Neural crest cell (in vitro differentiated cells): ENCODE data around the gene BASP1. TPM values are rescaled to one million over a fixed set of nuclear protein-coding genes. Genes with fewer than 3 reads are reported as not detected.
A peak's percentile ranks its signal among the peaks of the same experiment; 100 is the strongest.

ENCODE experiments used
- DNase-seq: peaks from one replicate; pipeline ENCODE4 v3.0.0; 2021; ENCODE audit warnings: low read depth, mixed read lengths, low spot score
- H3K27ac Mint-ChIP-seq: one replicate; pipeline ENCODE4 v1.8.0; 2021; ENCODE audit warnings: mild to moderate bottlenecking, mixed read lengths; ENCODE audit not compliant: unreplicated experiment
- H3K27me3 Mint-ChIP-seq: 2 replicates; pipeline ENCODE4 v1.8.0; 2021; ENCODE audit warnings: low read depth, mild to moderate bottlenecking, mixed read lengths
- H3K36me3 Mint-ChIP-seq: 2 replicates; pipeline ENCODE4 v1.8.0; 2021; ENCODE audit warnings: low read depth, mild to moderate bottlenecking, mixed read lengths
- H3K4me1 Mint-ChIP-seq: 2 replicates; pipeline ENCODE4 v1.8.0; 2021; ENCODE audit warnings: mixed read lengths
- H3K4me3 Mint-ChIP-seq: one replicate; pipeline ENCODE4 v1.8.0; 2021; ENCODE audit warnings: mild to moderate bottlenecking, mixed read lengths
- H3K9me3 Mint-ChIP-seq: 2 replicates; pipeline ENCODE4 v1.8.0; 2021; ENCODE audit warnings: mixed read lengths
- CTCF ChIP-seq: fragments of 200-600 bp; sonication (generic); conservative IDR thresholded peaks from 2 replicates; pipeline ENCODE4 v1.5.0; 2021; ENCODE audit warnings: antibody characterized with exemption, mild to moderate bottlenecking
- total RNA-seq: library from RNA; stranded (reverse); gene quantifications from 2 replicates; pipeline ENCODE4 v1.2.1, GENCODE V29; 2021

The BASP1 gene
- total RNA-seq, 1 donor from 2014 or later, result 100 TPM

GRCh38 chr5:17275289-17276158 is 58.1 kb downstream of the BASP1 start:
- DNase-seq, result no peak
- Mint-ChIP-seq H3K4me3 (no peak overlapping the region), H3K36me3 (peaks cover 20% of the 10 kb centered on the region), H3K9me3 (no peaks in the 10 kb centered on the region), H3K27ac (no peak overlapping the region), H3K27me3 (no peaks in the 10 kb centered on the region), H3K4me1 (no peaks in the 10 kb centered on the region)
- TF ChIP-seq CTCF, result no peak

GRCh38 chr5:17276445-17276844 is 59.0 kb downstream of the BASP1 start:
- Mint-ChIP-seq H3K4me1 (no peaks in the 10 kb centered on the region), H3K27ac (no peak overlapping the region)

GRCh38 chr5:17277907-17278306 is 60.5 kb downstream of the BASP1 start:
- peaks cover 20% of the 10 kb centered on the region for H3K36me3 Mint-ChIP-seq
- no peak for DNase-seq
- H3K9me3 Mint-ChIP-seq, result no peaks in the 10 kb centered on the region
- no peak for TF ChIP-seq CTCF
- H3K4me1 Mint-ChIP-seq, result peaks cover 11% of the 10 kb centered on the region
- H3K4me3 Mint-ChIP-seq, result no peak overlapping the region
- no peaks in the 10 kb centered on the region for H3K27me3 Mint-ChIP-seq
- H3K27ac Mint-ChIP-seq, result no peak overlapping the region

More at GRCh38 chr5:17276445-17276844, 59.0 kb downstream of the BASP1 start:
- H3K4me3 Mint-ChIP-seq, result no peak overlapping the region
- H3K27me3 Mint-ChIP-seq, result no peaks in the 10 kb centered on the region
- H3K36me3 Mint-ChIP-seq, result peaks cover 20% of the 10 kb centered on the region
- TF ChIP-seq CTCF, result no peak
- no peak for DNase-seq
- H3K9me3 Mint-ChIP-seq, result no peaks in the 10 kb centered on the region

- Mint-ChIP-seq H3K36me3 (peaks cover 20% of the 10 kb centered on the region), H3K27ac (peak overlapping the region; percentile 57), H3K4me3 (no peak overlapping the region), H3K9me3 (no peaks in the 10 kb centered on the region), H3K4me1 (peaks cover 15% of the 10 kb centered on the region), H3K27me3 (no peaks in the 10 kb centered on the region)
- DNase-seq, result no peak
- no peak for TF ChIP-seq CTCF
These were observed 61.5 kb downstream of the BASP1 start for GRCh38 chr5:17278931-17279330.

GRCh38 chr5:17279487-17279886 is 62.1 kb downstream of the BASP1 start:
- no peaks in the 10 kb centered on the region for H3K27me3 Mint-ChIP-seq
- no peak overlapping the region for H3K4me3 Mint-ChIP-seq
- peaks cover 18% of the 10 kb centered on the region for H3K4me1 Mint-ChIP-seq
- no peak overlapping the region for H3K27ac Mint-ChIP-seq
- no peaks in the 10 kb centered on the region for H3K9me3 Mint-ChIP-seq
- peaks cover 20% of the 10 kb centered on the region for H3K36me3 Mint-ChIP-seq
- no peak for TF ChIP-seq CTCF
- no peak for DNase-seq
